HEK293 (cell line): ENCODE results near the gene ATP2A2.

Source experiments
- BCL11B ChIP-seq: fragments of 450-650 bp; formaldehyde crosslinking; IDR thresholded peaks from 2 replicates; pipeline ENCODE4 v1.5.1; 2016; ENCODE audit warnings: low read depth, missing biosample characterization, missing genetic modification characterization
- CTCF ChIP-seq: fragments of 450-650 bp; formaldehyde crosslinking; IDR thresholded peaks from 2 replicates; pipeline ENCODE4 v1.5.1; 2016; ENCODE audit warnings: missing biosample characterization, missing genetic modification characterization
- KLF16 ChIP-seq: fragments of 450-650 bp; formaldehyde crosslinking; IDR thresholded peaks from 2 replicates; pipeline ENCODE4 v1.5.1; 2017; ENCODE audit warnings: missing biosample characterization, missing genetic modification characterization
- SP3 ChIP-seq: fragments of 450-650 bp; formaldehyde crosslinking; IDR thresholded peaks from 2 replicates; pipeline ENCODE4 v1.5.1; 2016; ENCODE audit warnings: missing biosample characterization, missing genetic modification characterization
- ZNF133 ChIP-seq: fragments of 450-650 bp; formaldehyde crosslinking; IDR thresholded peaks from 2 replicates; pipeline ENCODE4 v1.5.1; 2016; ENCODE audit warnings: missing biosample characterization, missing genetic modification characterization
- ZNF280D ChIP-seq: fragments of 450-650 bp; formaldehyde crosslinking; IDR thresholded peaks from 2 replicates; pipeline ENCODE4 v1.5.1; 2016; ENCODE audit warnings: missing biosample characterization, missing genetic modification characterization
- ZNF488 ChIP-seq: fragments of 450-650 bp; formaldehyde crosslinking; IDR thresholded peaks from 2 replicates; pipeline ENCODE4 v1.5.1; 2016; ENCODE audit warnings: missing biosample characterization, missing genetic modification characterization
- ZNF626 ChIP-seq: fragments of 450-650 bp; sonication (Bioruptor Pico); formaldehyde crosslinking; IDR thresholded peaks from 2 replicates; pipeline ENCODE4 v1.5.1; 2018; ENCODE audit warnings: missing biosample characterization, missing genetic modification characterization, inconsistent platforms
- ZNF701 ChIP-seq: fragments of 450-650 bp; formaldehyde crosslinking; IDR thresholded peaks from 2 replicates; pipeline ENCODE4 v1.5.1; 2016; ENCODE audit warnings: missing biosample characterization, missing genetic modification characterization
- ZNF777 ChIP-seq: fragments of 450-650 bp; formaldehyde crosslinking; IDR thresholded peaks from 2 replicates; pipeline ENCODE4 v1.5.1; 2017; ENCODE audit warnings: missing biosample characterization, missing genetic modification characterization, borderline replicate concordance

GRCh38 chr12:110270125-110270962 lies 10.7 kb upstream of the ATP2A2 start:
- TF ChIP-seq ZNF777 (tag by site-specific recombination): no peak
- no peak for TF ChIP-seq KLF16 (tag by site-specific recombination)
- TF ChIP-seq ZNF488 (tag by site-specific recombination): no peak
- TF ChIP-seq CTCF (tag by site-specific recombination): no peak
- no peak for TF ChIP-seq ZNF626 (tag by site-specific recombination)
- TF ChIP-seq ZNF701 (tag by site-specific recombination): no peak
- TF ChIP-seq SP3 (tag by site-specific recombination): no peak
- TF ChIP-seq ZNF133: no peak
- no peak for TF ChIP-seq ZNF280D (tag by site-specific recombination)
- TF ChIP-seq BCL11B (tag by site-specific recombination): no peak
